Stomach smooth muscle (tissue), 2 donors: ENCODE data around the gene GUCY1A2.
"Not testable (repeated sequence)": the region's sequence is repeated elsewhere in the genome, so short reads cannot be mapped to it uniquely, and the experiment has no call there.

Experiments used
- H3K27ac ChIP-seq: one replicate; pipeline ENCODE4 v1.7.0; 2013; ENCODE audit warnings: mild to moderate bottlenecking, low read length, inconsistent platforms
- H3K27me3 ChIP-seq, 2 donors: one replicate each; pipeline ENCODE4 v1.7.0; 2013; ENCODE audit warnings: low read length in 2 of 2; ENCODE audit not compliant: insufficient read depth in 2 of 2, control insufficient read depth in 1 of 2
- H3K36me3 ChIP-seq, 2 donors: one replicate each; pipeline ENCODE4 v1.7.0; 2013; ENCODE audit warnings: low read length in 2 of 2; ENCODE audit not compliant: control insufficient read depth in 2 of 2, insufficient read depth in 2 of 2
- H3K4me1 ChIP-seq: one replicate; pipeline ENCODE4 v1.7.0; 2013; ENCODE audit warnings: low read length; ENCODE audit not compliant: control insufficient read depth, insufficient read depth
- H3K4me3 ChIP-seq, 2 donors: one replicate each; pipeline ENCODE4 v1.7.0; 2013; ENCODE audit warnings: low read length in 2 of 2
- H3K9ac ChIP-seq, 2 donors: one replicate each; pipeline ENCODE4 v1.7.0; 2013; ENCODE audit warnings: low read length in 2 of 2, mild to moderate bottlenecking in 1 of 2
- H3K9me3 ChIP-seq, 2 donors: one replicate each; pipeline ENCODE4 v1.7.0; 2013; ENCODE audit warnings: low read length in 2 of 2; ENCODE audit not compliant: control insufficient read depth in 2 of 2
- donor health status: healthy.
- donor health status: Pancreatic carcinoma.

Gene GUCY1A2

GRCh38 chr11:106840947-106841346 is 177.3 kb downstream of the GUCY1A2 start:
- Histone ChIP-seq H3K36me3 (no peaks in the 10 kb centered on the region), H3K9ac (no peak overlapping the region), H3K4me1 (no peaks in the 10 kb centered on the region)

GRCh38 chr11:106840146-106840545 is 178.1 kb downstream of the GUCY1A2 start:
- Histone ChIP-seq H3K36me3 (no peaks in the 10 kb centered on the region), H3K9me3 (no peaks in the 10 kb centered on the region), H3K27me3 (no peaks in the 10 kb centered on the region), H3K4me1 (no peaks in the 10 kb centered on the region), H3K27ac (no peak overlapping the region), H3K4me3 (no peak overlapping the region), H3K9ac (no peak overlapping the region)

More at GRCh38 chr11:106840947-106841346, 177.3 kb downstream of the GUCY1A2 start:
- Histone ChIP-seq H3K4me3 (no peak overlapping the region), H3K27me3 (no peaks in the 10 kb centered on the region), H3K9me3 (no peaks in the 10 kb centered on the region), H3K27ac (no peak overlapping the region)

- no peak overlapping the region for H3K27ac ChIP-seq
- H3K9me3 ChIP-seq, result no peaks in the 10 kb centered on the region
- no peaks in the 10 kb centered on the region for H3K27me3 ChIP-seq
- no peak overlapping the region for H3K4me3 ChIP-seq
- no peaks in the 10 kb centered on the region for H3K36me3 ChIP-seq
- H3K4me1 ChIP-seq, result no peaks in the 10 kb centered on the region
- no peak overlapping the region for H3K9ac ChIP-seq
Observed at GRCh38 chr11:106834567-106834966, 183.7 kb downstream of the GUCY1A2 start.

GRCh38 chr11:106828976-106829375 is 189.3 kb downstream of the GUCY1A2 start:
- H3K9me3 ChIP-seq, result no peaks in the 10 kb centered on the region
- no peak overlapping the region for H3K4me3 ChIP-seq
- no peaks in the 10 kb centered on the region for H3K27me3 ChIP-seq

GRCh38 chr11:106828576-106828975 is 189.7 kb downstream of the GUCY1A2 start:
- Histone ChIP-seq H3K9ac (no peak overlapping the region), H3K27me3 (no peaks in the 10 kb centered on the region), H3K36me3 (no peaks in the 10 kb centered on the region), H3K4me1 (no peaks in the 10 kb centered on the region), H3K4me3 (no peak overlapping the region), H3K27ac (no peak overlapping the region), H3K9me3 (no peaks in the 10 kb centered on the region)

More at GRCh38 chr11:106828976-106829375, 189.3 kb downstream of the GUCY1A2 start:
- no peaks in the 10 kb centered on the region for H3K4me1 ChIP-seq
- no peak overlapping the region for H3K27ac ChIP-seq
- no peaks in the 10 kb centered on the region for H3K36me3 ChIP-seq
- H3K9ac ChIP-seq, result no peak overlapping the region

- Histone ChIP-seq H3K9me3 (no peaks in the 10 kb centered on the region), H3K9ac (no peak overlapping the region), H3K27ac (no peak overlapping the region), H3K36me3 (no peaks in the 10 kb centered on the region), H3K27me3 (no peaks in the 10 kb centered on the region), H3K4me3 (no peak overlapping the region), H3K4me1 (no peaks in the 10 kb centered on the region)
Observed at GRCh38 chr11:106827687-106828086, 190.6 kb downstream of the GUCY1A2 start.

- H3K4me3 ChIP-seq, H3K27ac ChIP-seq, H3K9ac ChIP-seq, H3K27me3 ChIP-seq, H3K4me1 ChIP-seq, H3K9me3 ChIP-seq, H3K36me3 ChIP-seq: not testable (repeated sequence)
Observed at GRCh38 chr11:106826558-106826957, 191.7 kb downstream of the GUCY1A2 start.

- H3K27me3 ChIP-seq, result no peaks in the 10 kb centered on the region
- H3K27ac ChIP-seq, result no peak overlapping the region
- H3K4me1 ChIP-seq, result no peaks in the 10 kb centered on the region
- H3K9ac ChIP-seq, result no peak overlapping the region
- no peaks in the 10 kb centered on the region for H3K9me3 ChIP-seq
- H3K4me3 ChIP-seq, result no peak overlapping the region
- H3K36me3 ChIP-seq, result no peaks in the 10 kb centered on the region
Observed at GRCh38 chr11:106821826-106822225, 196.4 kb downstream of the GUCY1A2 start.

GRCh38 chr11:106821291-106821690 is 197.0 kb downstream of the GUCY1A2 start:
- Histone ChIP-seq H3K9me3 (no peaks in the 10 kb centered on the region), H3K9ac (no peak overlapping the region), H3K4me3 (no peak overlapping the region), H3K36me3 (no peaks in the 10 kb centered on the region), H3K4me1 (no peaks in the 10 kb centered on the region), H3K27ac (no peak overlapping the region), H3K27me3 (no peaks in the 10 kb centered on the region)

GRCh38 chr11:106818443-106818842 is 199.8 kb downstream of the GUCY1A2 start:
- H3K9me3 ChIP-seq, result no peaks in the 10 kb centered on the region
- no peaks in the 10 kb centered on the region for H3K36me3 ChIP-seq
- H3K27me3 ChIP-seq, result no peaks in the 10 kb centered on the region
- no peak overlapping the region for H3K4me3 ChIP-seq
- H3K9ac ChIP-seq, result no peak overlapping the region
- H3K4me1 ChIP-seq, result no peaks in the 10 kb centered on the region
- H3K27ac ChIP-seq, result no peak overlapping the region

- no peak overlapping the region for H3K27ac ChIP-seq
- no peaks in the 10 kb centered on the region for H3K27me3 ChIP-seq
- no peak overlapping the region for H3K4me3 ChIP-seq
- H3K9ac ChIP-seq, result no peak overlapping the region
- no peaks in the 10 kb centered on the region for H3K36me3 ChIP-seq
- H3K9me3 ChIP-seq, result no peaks in the 10 kb centered on the region
- H3K4me1 ChIP-seq, result no peaks in the 10 kb centered on the region
Observed at GRCh38 chr11:106815209-106815608, 203.1 kb downstream of the GUCY1A2 start.
